Esophagus squamous epithelium (tissue), 4 donors: Measurements from ENCODE around the gene CFB.

ENCODE experiments used
- CTCF ChIP-seq, 6 experiments: fragments of 450-650 bp in 4 of 6; fragments of 200-600 bp in 2 of 6; sonication (generic) in 2 of 6; IDR thresholded peaks; one replicate each; pipeline ENCODE4 v1.5.1; 2016 to 2019; ENCODE audit warnings: antibody characterized with exemption in 6 of 6, mild to moderate bottlenecking in 4 of 6, moderate library complexity in 4 of 6
- POLR2A ChIP-seq, 4 donors: fragments of 450-650 bp; IDR thresholded peaks; one replicate each; pipeline ENCODE4 v1.6.1; 2017; ENCODE audit warnings: antibody characterized with exemption in 4 of 4, mild to moderate bottlenecking in 4 of 4, moderate library complexity in 3 of 4

- TF ChIP-seq CTCF (IDR thresholded peaks at IDR 0.05) (no peak), POLR2A (IDR thresholded peaks at IDR 0.05) (no peak)
These were observed 10.9 kb upstream of the CFB start for GRCh38 chr6:31935021-31935420.
